ENCODE measurements around the gene SENP6.

SENP6 gene

GRCh38 chr6:75748743-75749538, 147.3 kb downstream of the SENP6 start, which contains the start of gene MYO6:
Gene MYO6 (plus strand): TSS chr6:75749239. CDS start chr6:75817548, 68,309 bp downstream.
- peak; percentile 1 for DNase-seq

- DNase-seq = no peak
Observed at GRCh38 chr6:75751443-75751842, 149.8 kb downstream of the SENP6 start.

GRCh38 chr6:75752365-75752764, 150.7 kb downstream of the SENP6 start:
- no peak for DNase-seq

- DNase-seq = no peak
Observed at GRCh38 chr6:75755704-75756103, 154.0 kb downstream of the SENP6 start.

- DNase-seq = no peak
Observed at GRCh38 chr6:75757295-75757694, 155.6 kb downstream of the SENP6 start.

GRCh38 chr6:75758061-75758460, 156.4 kb downstream of the SENP6 start:
- no peak for DNase-seq

- DNase-seq = no peak
Observed at GRCh38 chr6:75759207-75759606, 157.5 kb downstream of the SENP6 start.

GRCh38 chr6:75760320-75760719, 158.6 kb downstream of the SENP6 start:
- no peak for DNase-seq

GRCh38 chr6:75761489-75761888, 159.8 kb downstream of the SENP6 start:
- no peak for DNase-seq

GRCh38 chr6:75762063-75762462, 160.4 kb downstream of the SENP6 start:
- no peak for DNase-seq

GRCh38 chr6:75766387-75766786, 164.7 kb downstream of the SENP6 start:
- DNase-seq = no peak

All from activated CD4-positive, alpha-beta T cell treated with anti-CD3 and anti-CD28 coated beads, Interleukin-2, amount 50 U/mL, for 4 hours (primary cell).